Bronchial epithelial cell (primary cell): Measurements from ENCODE around the gene PKD1L1. TPM values are rescaled to one million over a fixed set of nuclear protein-coding genes. Genes with fewer than 3 reads are reported as not detected.

Experiments
- DNase-seq: peaks from one replicate; pipeline ENCODE4 v3.0.0-alpha.2; 2010; ENCODE audit warnings: low read depth
- FAIRE-seq: peaks from 2 replicates; lab custom pipeline; 2011; peaks lifted over from hg19 to GRCh38; lab: Jason Lieb, UNC
- H3K27me3 ChIP-seq: 2 replicates; pipeline ENCODE4 v1.5.1; 2011; ENCODE audit warnings: low read length; ENCODE audit not compliant: control insufficient read depth, insufficient read depth
- H3K36me3 ChIP-seq: 2 replicates; pipeline ENCODE4 v1.5.1; 2011; ENCODE audit warnings: low read length; ENCODE audit not compliant: control insufficient read depth, insufficient read depth
- H3K4me3 ChIP-seq: 2 replicates; pipeline ENCODE4 v1.5.1; 2011; ENCODE audit warnings: mild to moderate bottlenecking, low read depth, low read length, control low read depth
- CTCF ChIP-seq: IDR thresholded peaks from 2 replicates; pipeline ENCODE4 v1.5.1; 2011; ENCODE audit warnings: mild to moderate bottlenecking, moderate library complexity, low read length, control low read depth, inconsistent platforms; ENCODE audit not compliant: insufficient read depth, severe bottlenecking
- total RNA-seq: library from RNA; depleted of rRNA; stranded (reverse); fragments of >200 nt; gene quantifications from 2 replicates; pipeline ENCODE4 v1.2.1, GENCODE V29; 2014

Gene PKD1L1
- total RNA-seq, 1 donor from 2014 or later = under 0.01 TPM

GRCh38 chr7:47942132-47942531, 6.1 kb downstream of the PKD1L1 start:
- TF ChIP-seq CTCF = no peak
- no peak for DNase-seq

GRCh38 chr7:47941136-47941844, 7.0 kb downstream of the PKD1L1 start:
- Histone ChIP-seq H3K27me3 (no peaks in the 10 kb centered on the region), H3K4me3 (no peak overlapping the region), H3K36me3 (no peaks in the 10 kb centered on the region)
- DNase-seq (peak; percentile 74), FAIRE-seq (no peak)
- TF ChIP-seq CTCF = no peak

More at GRCh38 chr7:47942132-47942531, 6.1 kb downstream of the PKD1L1 start:
- Histone ChIP-seq H3K36me3 (no peaks in the 10 kb centered on the region), H3K27me3 (no peaks in the 10 kb centered on the region), H3K4me3 (no peak overlapping the region)
- FAIRE-seq = no peak

GRCh38 chr7:47940088-47941013, 7.9 kb downstream of the PKD1L1 start:
- no peak for TF ChIP-seq CTCF
- FAIRE-seq (no peak), DNase-seq (no peak)
- Histone ChIP-seq H3K27me3 (no peaks in the 10 kb centered on the region), H3K4me3 (no peak overlapping the region), H3K36me3 (no peaks in the 10 kb centered on the region)

GRCh38 chr7:47939425-47940036, 8.7 kb downstream of the PKD1L1 start:
- TF ChIP-seq CTCF = no peak
- H3K36me3 ChIP-seq = no peaks in the 10 kb centered on the region
- FAIRE-seq (no peak), DNase-seq (no peak)
- H3K4me3 ChIP-seq = no peak overlapping the region
- no peaks in the 10 kb centered on the region for H3K27me3 ChIP-seq

- H3K36me3 ChIP-seq = no peaks in the 10 kb centered on the region
- no peak for FAIRE-seq
- no peak for TF ChIP-seq CTCF
- DNase-seq = no peak
- H3K27me3 ChIP-seq = no peaks in the 10 kb centered on the region
- H3K4me3 ChIP-seq = no peak overlapping the region
Measured at GRCh38 chr7:47938574-47939165, 9.6 kb downstream of the PKD1L1 start.
